Stimulated activated CD8-positive, alpha-beta memory T cell treated with anti-CD3 and anti-CD28 coated beads, Interleukin-7, amount 100 ng/mL, for 24 hours (primary cell): ENCODE data around the gene AGBL4.

Experiments
- DNase-seq: peaks from one replicate; pipeline ENCODE4 v3.0.0-alpha.2; 2020; ENCODE audit warnings: low read depth

AGBL4 gene

GRCh38 chr1:48644905-48645605 lies 1378.7 kb downstream of the AGBL4 start:
- DNase-seq = no peak

GRCh38 chr1:48644190-48644900 lies 1379.4 kb downstream of the AGBL4 start:
- no peak for DNase-seq

- DNase-seq = no peak
These were observed 1380.6 kb downstream of the AGBL4 start for GRCh38 chr1:48643193-48643592.

GRCh38 chr1:48640836-48641492 lies 1382.8 kb downstream of the AGBL4 start:
- no peak for DNase-seq

GRCh38 chr1:48629867-48630266 lies 1393.9 kb downstream of the AGBL4 start:
- no peak for DNase-seq

- DNase-seq = no peak
These were observed 1396.3 kb downstream of the AGBL4 start for GRCh38 chr1:48627486-48627885.

GRCh38 chr1:48619539-48619938 lies 1404.2 kb downstream of the AGBL4 start:
- DNase-seq = no peak

- DNase-seq = no peak
These were observed 1406.5 kb downstream of the AGBL4 start for GRCh38 chr1:48617252-48617651.

GRCh38 chr1:48616710-48617109 lies 1407.0 kb downstream of the AGBL4 start:
- DNase-seq = no peak

GRCh38 chr1:48611841-48612240 lies 1411.9 kb downstream of the AGBL4 start:
- DNase-seq = no peak

GRCh38 chr1:48610628-48611542 lies 1412.9 kb downstream of the AGBL4 start:
- DNase-seq = no peak

- DNase-seq = no peak
These were observed 1414.9 kb downstream of the AGBL4 start for GRCh38 chr1:48608882-48609281.

GRCh38 chr1:48603222-48603621 lies 1420.5 kb downstream of the AGBL4 start:
- DNase-seq = no peak

GRCh38 chr1:48602349-48602748 lies 1421.4 kb downstream of the AGBL4 start:
- DNase-seq = no peak

- no peak for DNase-seq
These were observed 1423.6 kb downstream of the AGBL4 start for GRCh38 chr1:48600182-48600581.

GRCh38 chr1:48597663-48598062 lies 1426.1 kb downstream of the AGBL4 start:
- DNase-seq = no peak

GRCh38 chr1:48596046-48596445 lies 1427.7 kb downstream of the AGBL4 start:
- no peak for DNase-seq

- DNase-seq = no peak
These were observed 1428.1 kb downstream of the AGBL4 start for GRCh38 chr1:48595613-48596012.

- DNase-seq = no peak
These were observed 1431.4 kb downstream of the AGBL4 start for GRCh38 chr1:48592330-48592729.

GRCh38 chr1:48591181-48591580 lies 1432.6 kb downstream of the AGBL4 start:
- DNase-seq = no peak

GRCh38 chr1:48588061-48588460 lies 1435.7 kb downstream of the AGBL4 start:
- no peak for DNase-seq

- DNase-seq = no peak
These were observed 1441.3 kb downstream of the AGBL4 start for GRCh38 chr1:48582408-48582807.
